ENCODE results near the gene PTPRG. TPM values are rescaled to one million over a fixed set of nuclear protein-coding genes. Genes with fewer than 3 reads are reported as not detected.
"Not testable (repeated sequence)": the region's sequence is repeated elsewhere in the genome, so short reads cannot be mapped to it uniquely, and the experiment has no call there.

Gene PTPRG
- total RNA-seq, 1 donor from 2014 or later: 44.3 TPM

DNA sequence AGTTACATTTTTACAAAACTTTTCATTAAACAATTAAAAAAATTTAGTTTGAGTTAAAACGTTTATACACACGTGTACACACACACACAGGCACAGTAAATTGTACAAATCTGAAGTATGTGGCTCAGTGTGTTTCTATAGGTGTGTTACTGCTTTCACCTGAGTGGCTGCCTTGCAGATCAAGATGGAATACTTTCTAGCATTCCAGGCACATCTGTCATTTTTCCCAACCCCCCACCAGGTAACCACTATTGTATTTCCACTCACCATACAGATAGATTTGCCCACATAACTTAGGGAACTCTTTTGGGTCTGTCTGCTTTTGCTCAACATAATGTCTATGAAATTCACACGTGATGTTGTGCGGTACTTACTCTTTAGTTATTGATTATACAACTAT lies 141.1 kb downstream of the PTPRG start:
- TF ChIP-seq, protein P1, sequence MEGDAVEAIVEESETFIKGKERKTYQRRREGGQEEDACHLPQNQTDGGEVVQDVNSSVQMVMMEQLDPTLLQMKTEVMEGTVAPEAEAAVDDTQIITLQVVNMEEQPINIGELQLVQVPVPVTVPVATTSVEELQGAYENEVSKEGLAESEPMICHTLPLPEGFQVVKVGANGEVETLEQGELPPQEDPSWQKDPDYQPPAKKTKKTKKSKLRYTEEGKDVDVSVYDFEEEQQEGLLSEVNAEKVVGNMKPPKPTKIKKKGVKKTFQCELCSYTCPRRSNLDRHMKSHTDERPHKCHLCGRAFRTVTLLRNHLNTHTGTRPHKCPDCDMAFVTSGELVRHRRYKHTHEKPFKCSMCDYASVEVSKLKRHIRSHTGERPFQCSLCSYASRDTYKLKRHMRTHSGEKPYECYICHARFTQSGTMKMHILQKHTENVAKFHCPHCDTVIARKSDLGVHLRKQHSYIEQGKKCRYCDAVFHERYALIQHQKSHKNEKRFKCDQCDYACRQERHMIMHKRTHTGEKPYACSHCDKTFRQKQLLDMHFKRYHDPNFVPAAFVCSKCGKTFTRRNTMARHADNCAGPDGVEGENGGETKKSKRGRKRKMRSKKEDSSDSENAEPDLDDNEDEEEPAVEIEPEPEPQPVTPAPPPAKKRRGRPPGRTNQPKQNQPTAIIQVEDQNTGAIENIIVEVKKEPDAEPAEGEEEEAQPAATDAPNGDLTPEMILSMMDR (IDR thresholded peaks at IDR 0.05; ENCODE audit: unreplicated experiment): no peak
- Mint-ChIP-seq H3K27me3 (no peaks in the 10 kb centered on the region), H3K27ac (no peak overlapping the region), H3K9me3 (ENCODE audit: low read depth) (peaks cover 3% of the 10 kb centered on the region), H3K4me1 (ENCODE audit: low read depth) (peaks cover 42% of the 10 kb centered on the region), H3K4me3 (ENCODE audit: low read depth) (no peak overlapping the region), H3K36me3 (ENCODE audit: insufficient read depth) (no peaks in the 10 kb centered on the region)
- DNase-seq (ENCODE audit: low spot score, unreplicated experiment): no peak

DNA sequence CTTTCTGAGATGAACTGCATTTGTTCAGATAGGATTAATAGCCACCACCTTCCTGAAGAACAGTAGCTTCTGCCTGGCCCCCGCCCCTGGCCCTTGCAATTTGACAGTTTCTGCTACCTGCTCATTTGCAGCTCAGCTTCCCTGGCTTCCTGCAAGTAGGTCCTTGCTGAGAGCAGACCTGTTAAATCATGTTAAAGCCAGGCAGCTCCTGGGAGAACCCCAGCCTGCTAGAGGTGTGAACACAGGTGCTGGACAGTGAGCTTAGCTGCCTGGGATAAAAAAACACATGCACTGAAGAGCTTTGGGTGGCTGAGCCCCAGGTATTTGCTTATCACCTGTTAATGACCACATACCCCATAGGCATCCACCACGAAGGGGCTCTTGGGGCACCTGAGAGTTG lies 143.4 kb downstream of the PTPRG start:
- TF ChIP-seq, protein P1 (IDR thresholded peaks at IDR 0.05; ENCODE audit: unreplicated experiment): no peak
- Mint-ChIP-seq H3K36me3 (ENCODE audit: insufficient read depth) (peaks cover 2% of the 10 kb centered on the region), H3K9me3 (ENCODE audit: low read depth) (no peaks in the 10 kb centered on the region), H3K27ac (no peak overlapping the region), H3K4me1 (ENCODE audit: low read depth) (peaks cover 42% of the 10 kb centered on the region), H3K27me3 (no peaks in the 10 kb centered on the region), H3K4me3 (ENCODE audit: low read depth) (no peak overlapping the region)
- no peak for DNase-seq (ENCODE audit: low spot score, unreplicated experiment)

DNA sequence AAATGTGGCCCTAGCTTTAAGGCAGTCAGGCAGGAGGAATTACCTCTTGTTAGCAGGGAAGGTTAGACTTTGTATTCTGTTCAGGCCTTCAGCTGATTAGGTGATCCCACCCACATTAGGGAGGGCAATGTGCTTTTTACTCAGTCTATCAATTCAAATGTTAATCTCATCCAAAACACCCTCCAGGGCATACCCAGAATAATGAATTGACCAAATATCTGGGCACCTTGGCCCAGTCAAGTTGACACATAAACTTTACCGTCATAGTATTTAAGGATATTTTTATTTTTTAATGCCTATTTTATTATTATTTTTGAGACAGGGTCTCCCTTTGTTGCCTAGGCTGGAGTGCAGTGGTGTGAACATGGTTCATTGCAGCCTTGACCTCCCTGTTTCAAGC lies 146.1 kb downstream of the PTPRG start:
- H3K9me3 Mint-ChIP-seq (ENCODE audit: low read depth): peaks cover 3% of the 10 kb centered on the region
- H3K4me1 Mint-ChIP-seq (ENCODE audit: low read depth): peaks cover 30% of the 10 kb centered on the region
- H3K27ac Mint-ChIP-seq: no peak overlapping the region
- no peak overlapping the region for H3K4me3 Mint-ChIP-seq (ENCODE audit: low read depth)
- peaks cover 7% of the 10 kb centered on the region for H3K36me3 Mint-ChIP-seq (ENCODE audit: insufficient read depth)
- TF ChIP-seq, protein P1 (IDR thresholded peaks at IDR 0.05; ENCODE audit: unreplicated experiment): no peak
- H3K27me3 Mint-ChIP-seq: no peaks in the 10 kb centered on the region
- no peak for DNase-seq (ENCODE audit: low spot score, unreplicated experiment)

DNA sequence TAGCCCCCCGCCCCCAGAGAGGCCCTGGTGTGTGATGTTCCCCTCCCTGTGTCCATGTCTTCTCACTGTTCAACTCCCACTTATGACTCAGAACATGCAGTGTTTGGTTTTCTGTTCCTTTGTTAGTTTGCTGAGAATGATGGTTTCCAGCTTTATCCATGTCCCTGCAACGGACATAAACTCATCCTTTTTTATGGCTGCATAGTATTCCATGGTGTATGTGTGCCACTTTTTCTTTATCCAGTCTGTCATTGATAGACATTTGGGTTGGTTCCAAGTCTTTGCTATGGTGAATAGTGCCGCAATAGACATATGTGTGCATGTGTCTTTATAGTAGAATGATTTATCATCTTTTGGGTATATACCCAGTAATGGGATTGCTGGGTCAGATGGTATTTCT lies 149.5 kb downstream of the PTPRG start:
- not testable (repeated sequence) for H3K4me1 Mint-ChIP-seq (ENCODE audit: low read depth); H3K9me3 Mint-ChIP-seq (ENCODE audit: low read depth); H3K4me3 Mint-ChIP-seq (ENCODE audit: low read depth); H3K27ac Mint-ChIP-seq; DNase-seq (ENCODE audit: low spot score, unreplicated experiment); H3K36me3 Mint-ChIP-seq (ENCODE audit: insufficient read depth); H3K27me3 Mint-ChIP-seq

DNA sequence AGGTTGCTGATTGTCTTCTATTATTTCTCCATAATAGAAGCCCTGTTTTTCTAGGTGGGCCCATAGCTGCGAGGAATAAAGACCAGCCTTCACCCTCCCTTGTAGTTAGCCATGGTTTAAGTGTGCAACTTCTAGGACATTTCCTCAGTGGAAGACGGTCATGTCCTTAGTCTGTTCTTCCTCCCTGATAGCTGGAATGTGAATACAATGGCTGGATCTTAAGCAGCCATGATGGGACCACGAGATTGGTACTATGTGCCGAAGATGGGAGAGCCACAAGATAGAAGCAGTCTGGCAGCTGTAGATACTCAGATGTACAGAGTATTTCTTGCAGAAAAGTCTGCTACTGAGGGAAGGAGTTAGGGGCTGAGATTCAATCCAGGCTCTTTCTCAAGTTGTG lies 152.9 kb downstream of the PTPRG start:
- H3K9me3 Mint-ChIP-seq (ENCODE audit: low read depth): peaks cover 3% of the 10 kb centered on the region
- H3K4me3 Mint-ChIP-seq (ENCODE audit: low read depth): no peak overlapping the region
- no peaks in the 10 kb centered on the region for H3K27me3 Mint-ChIP-seq
- H3K27ac Mint-ChIP-seq: no peak overlapping the region
- peaks cover 8% of the 10 kb centered on the region for H3K36me3 Mint-ChIP-seq (ENCODE audit: insufficient read depth)
- TF ChIP-seq, protein P1 (IDR thresholded peaks at IDR 0.05; ENCODE audit: unreplicated experiment): no peak
- no peak for DNase-seq (ENCODE audit: low spot score, unreplicated experiment)
- peaks cover 16% of the 10 kb centered on the region for H3K4me1 Mint-ChIP-seq (ENCODE audit: low read depth)

DNA sequence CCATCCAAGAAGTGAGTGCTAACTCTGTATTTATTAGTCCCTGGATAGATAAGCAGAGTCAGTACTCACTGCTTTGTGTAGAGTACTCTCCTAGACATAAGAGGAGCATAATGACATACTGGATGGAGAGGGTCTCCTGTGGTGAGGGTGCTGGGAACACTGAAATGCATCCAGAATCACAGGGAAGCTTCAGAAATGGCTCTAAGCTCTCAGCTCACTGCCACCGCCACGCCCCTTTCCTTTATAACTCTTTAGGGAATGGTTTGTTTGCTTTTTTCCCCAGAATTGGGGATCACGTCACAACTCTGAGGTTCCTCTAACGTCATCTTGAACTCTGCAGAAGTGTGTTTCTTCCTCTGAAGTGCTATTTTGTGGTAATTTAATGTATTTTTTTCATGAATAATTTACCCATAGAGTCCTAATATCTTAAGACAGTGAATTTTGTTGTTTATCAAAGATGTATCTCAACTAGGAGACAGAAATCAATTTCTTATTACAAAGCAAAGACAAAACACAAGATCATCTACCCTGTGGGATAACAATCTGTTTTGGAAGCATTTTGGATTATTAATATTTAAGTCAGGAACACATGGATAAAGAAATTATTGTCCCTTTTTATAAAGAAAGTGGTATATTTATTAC lies 154.6 kb downstream of the PTPRG start:
- H3K4me1 Mint-ChIP-seq (ENCODE audit: low read depth): peaks cover 22% of the 10 kb centered on the region

DNA sequence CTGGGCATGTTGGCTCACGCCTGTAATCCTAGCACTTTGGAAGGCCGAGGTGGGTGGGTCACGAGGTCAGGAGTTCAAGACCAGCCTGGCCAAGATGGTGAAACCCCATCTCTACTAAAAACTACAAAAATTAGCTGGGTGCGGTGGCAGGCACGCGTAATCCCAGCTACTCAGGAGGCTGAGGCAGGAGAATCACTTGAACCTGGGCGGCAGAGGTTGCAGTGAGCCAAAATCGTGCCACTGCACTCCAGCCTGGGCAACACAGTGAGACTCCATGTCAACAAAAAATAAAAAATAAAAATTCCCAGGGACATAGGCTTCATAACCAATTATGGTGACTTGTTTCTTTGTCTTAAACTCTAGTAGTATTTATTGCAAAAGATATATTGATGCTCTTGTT lies 155.3 kb downstream of the PTPRG start:
- H3K4me1 Mint-ChIP-seq (ENCODE audit: low read depth): peaks cover 22% of the 10 kb centered on the region
- not testable (repeated sequence) for H3K36me3 Mint-ChIP-seq (ENCODE audit: insufficient read depth); H3K27me3 Mint-ChIP-seq

More for the DNA sequence above, 154.6 kb downstream of the PTPRG start:
- H3K9me3 Mint-ChIP-seq (ENCODE audit: low read depth): peaks cover under 1% of the 10 kb centered on the region
- H3K36me3 Mint-ChIP-seq (ENCODE audit: insufficient read depth): peaks cover 4% of the 10 kb centered on the region
- H3K27ac Mint-ChIP-seq: no peak overlapping the region
- no peak overlapping the region for H3K4me3 Mint-ChIP-seq (ENCODE audit: low read depth)
- DNase-seq (ENCODE audit: low spot score, unreplicated experiment): no peak
- H3K27me3 Mint-ChIP-seq: no peaks in the 10 kb centered on the region
- TF ChIP-seq, protein P1 (IDR thresholded peaks at IDR 0.05; ENCODE audit: unreplicated experiment): no peak

More for the DNA sequence above, 155.3 kb downstream of the PTPRG start:
- H3K27ac Mint-ChIP-seq; H3K4me3 Mint-ChIP-seq (ENCODE audit: low read depth); DNase-seq (ENCODE audit: low spot score, unreplicated experiment); H3K9me3 Mint-ChIP-seq (ENCODE audit: low read depth): not testable (repeated sequence)
